SU-DHL-6 (cell line): ENCODE data around the gene TTC3.

ENCODE experiments used
- EZH2phosphoT487 ChIP-seq: fragments of 200-600 bp; sonication (generic), shearing (Covaris generic); conservative IDR thresholded peaks from 2 replicates; pipeline ENCODE4 v1.6.1; 2018; ENCODE audit warnings: mild to moderate bottlenecking, antibody characterized with exemption, low read length, moderate library complexity, mixed read lengths
- TF ChIP-seq, protein P1 (sequence below): fragments of 200-600 bp; sonication (generic); IDR thresholded peaks from one replicate; pipeline ENCODE4 v1.5.1; 2017; ENCODE audit warnings: antibody characterized with exemption, mild to moderate bottlenecking, low read length, moderate library complexity; ENCODE audit not compliant: insufficient read depth, poor library complexity, severe bottlenecking

DNA sequence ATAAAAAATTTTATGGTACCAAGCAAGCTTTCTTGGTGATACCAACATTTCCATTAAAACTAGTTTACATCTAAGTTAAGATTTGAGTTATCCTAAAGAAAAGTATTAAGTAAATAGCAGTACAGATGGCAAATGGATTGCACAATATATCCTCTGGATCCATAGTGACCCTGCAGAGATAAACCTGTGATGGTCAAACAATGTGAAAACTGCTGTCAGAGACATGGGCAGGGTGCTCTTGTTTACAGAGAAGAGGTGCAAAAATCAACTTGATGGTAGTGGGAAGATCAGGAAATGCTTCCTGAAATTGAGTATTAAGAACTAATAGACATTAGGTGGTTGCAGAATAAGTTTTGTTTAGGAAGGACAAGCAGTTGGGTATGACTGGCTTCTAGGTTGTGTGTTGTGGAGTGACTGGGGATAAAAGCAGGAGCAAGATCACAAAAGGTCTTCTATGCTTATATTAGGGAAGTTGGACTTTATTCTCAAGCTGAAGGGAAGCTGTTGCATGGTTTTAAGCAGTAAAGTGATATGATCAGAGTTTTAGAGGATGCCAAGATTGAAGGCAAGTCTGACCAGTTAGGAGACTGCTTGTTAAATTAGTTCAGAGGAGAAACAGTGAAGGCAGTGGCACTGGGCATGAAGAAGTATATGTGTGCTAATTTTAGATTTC, 9.9 kb downstream of the TTC3 start:
- TF ChIP-seq, protein P1, sequence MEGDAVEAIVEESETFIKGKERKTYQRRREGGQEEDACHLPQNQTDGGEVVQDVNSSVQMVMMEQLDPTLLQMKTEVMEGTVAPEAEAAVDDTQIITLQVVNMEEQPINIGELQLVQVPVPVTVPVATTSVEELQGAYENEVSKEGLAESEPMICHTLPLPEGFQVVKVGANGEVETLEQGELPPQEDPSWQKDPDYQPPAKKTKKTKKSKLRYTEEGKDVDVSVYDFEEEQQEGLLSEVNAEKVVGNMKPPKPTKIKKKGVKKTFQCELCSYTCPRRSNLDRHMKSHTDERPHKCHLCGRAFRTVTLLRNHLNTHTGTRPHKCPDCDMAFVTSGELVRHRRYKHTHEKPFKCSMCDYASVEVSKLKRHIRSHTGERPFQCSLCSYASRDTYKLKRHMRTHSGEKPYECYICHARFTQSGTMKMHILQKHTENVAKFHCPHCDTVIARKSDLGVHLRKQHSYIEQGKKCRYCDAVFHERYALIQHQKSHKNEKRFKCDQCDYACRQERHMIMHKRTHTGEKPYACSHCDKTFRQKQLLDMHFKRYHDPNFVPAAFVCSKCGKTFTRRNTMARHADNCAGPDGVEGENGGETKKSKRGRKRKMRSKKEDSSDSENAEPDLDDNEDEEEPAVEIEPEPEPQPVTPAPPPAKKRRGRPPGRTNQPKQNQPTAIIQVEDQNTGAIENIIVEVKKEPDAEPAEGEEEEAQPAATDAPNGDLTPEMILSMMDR: no peak
- TF ChIP-seq EZH2phosphoT487: no peak
